Parathyroid adenoma (tissue), 2 donors: ENCODE data around the gene CGREF1.

Source experiments
- H2AFZ ChIP-seq: fragments of 300-600 bp; sonication (generic); one replicate; pipeline ENCODE4 v1.7.0; 2017; ENCODE audit warnings: antibody characterized with exemption, mild to moderate bottlenecking
- H3K27ac ChIP-seq: fragments of 300-600 bp; sonication (generic); one replicate; pipeline ENCODE4 v1.7.0; 2017
- H3K27me3 ChIP-seq: fragments of 300-600 bp; sonication (generic); one replicate; pipeline ENCODE4 v1.7.0; 2017; ENCODE audit warnings: low read length; ENCODE audit not compliant: control insufficient read depth, insufficient read depth
- H3K36me3 ChIP-seq: fragments of 300-600 bp; sonication (generic); one replicate; pipeline ENCODE4 v1.7.0; 2017; ENCODE audit warnings: low read length; ENCODE audit not compliant: control insufficient read depth, insufficient read depth
- H3K4me1 ChIP-seq: fragments of 300-600 bp; sonication (generic); one replicate; pipeline ENCODE4 v1.7.0; 2017; ENCODE audit warnings: control low read depth
- H3K4me2 ChIP-seq: fragments of 300-600 bp; sonication (generic); one replicate; pipeline ENCODE4 v1.7.0; 2017; ENCODE audit warnings: low read length
- H3K4me3 ChIP-seq: fragments of 300-600 bp; sonication (generic); one replicate; pipeline ENCODE4 v1.7.0; 2017; ENCODE audit warnings: low read depth, low read length
- H3K79me2 ChIP-seq: fragments of 300-600 bp; sonication (generic); one replicate; pipeline ENCODE4 v1.7.0; 2017; ENCODE audit warnings: control low read depth
- H3K9ac ChIP-seq: fragments of 300-600 bp; sonication (generic); one replicate; pipeline ENCODE4 v1.7.0; 2017; ENCODE audit warnings: mild to moderate bottlenecking
- H3K9me3 ChIP-seq: fragments of 300-600 bp; sonication (generic); one replicate; pipeline ENCODE4 v1.7.0; 2017; ENCODE audit warnings: low read length; ENCODE audit not compliant: control insufficient read depth
- TF ChIP-seq, protein P1 (sequence below): fragments of 300-600 bp; sonication (generic); IDR thresholded peaks from one replicate; pipeline ENCODE4 v1.7.0; 2017; ENCODE audit warnings: antibody characterized with exemption, mild to moderate bottlenecking
- donor health status: primary hyperparathyroidism.

The CGREF1 gene

GRCh38 chr2:27058210-27058609, 60.7 kb downstream of the CGREF1 start:
- Histone ChIP-seq H3K79me2 (peaks cover 3% of the 10 kb centered on the region), H3K4me1 (no peaks in the 10 kb centered on the region), H3K27me3 (no peaks in the 10 kb centered on the region), H3K9ac (no peak overlapping the region), H3K4me3 (no peak overlapping the region), H3K36me3 (no peaks in the 10 kb centered on the region), H2AFZ (no peak overlapping the region), H3K27ac (no peak overlapping the region), H3K9me3 (no peaks in the 10 kb centered on the region), H3K4me2 (no peak overlapping the region)
- TF ChIP-seq, protein P1, sequence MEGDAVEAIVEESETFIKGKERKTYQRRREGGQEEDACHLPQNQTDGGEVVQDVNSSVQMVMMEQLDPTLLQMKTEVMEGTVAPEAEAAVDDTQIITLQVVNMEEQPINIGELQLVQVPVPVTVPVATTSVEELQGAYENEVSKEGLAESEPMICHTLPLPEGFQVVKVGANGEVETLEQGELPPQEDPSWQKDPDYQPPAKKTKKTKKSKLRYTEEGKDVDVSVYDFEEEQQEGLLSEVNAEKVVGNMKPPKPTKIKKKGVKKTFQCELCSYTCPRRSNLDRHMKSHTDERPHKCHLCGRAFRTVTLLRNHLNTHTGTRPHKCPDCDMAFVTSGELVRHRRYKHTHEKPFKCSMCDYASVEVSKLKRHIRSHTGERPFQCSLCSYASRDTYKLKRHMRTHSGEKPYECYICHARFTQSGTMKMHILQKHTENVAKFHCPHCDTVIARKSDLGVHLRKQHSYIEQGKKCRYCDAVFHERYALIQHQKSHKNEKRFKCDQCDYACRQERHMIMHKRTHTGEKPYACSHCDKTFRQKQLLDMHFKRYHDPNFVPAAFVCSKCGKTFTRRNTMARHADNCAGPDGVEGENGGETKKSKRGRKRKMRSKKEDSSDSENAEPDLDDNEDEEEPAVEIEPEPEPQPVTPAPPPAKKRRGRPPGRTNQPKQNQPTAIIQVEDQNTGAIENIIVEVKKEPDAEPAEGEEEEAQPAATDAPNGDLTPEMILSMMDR = no peak

GRCh38 chr2:27057184-27057583, 61.7 kb downstream of the CGREF1 start:
- Histone ChIP-seq H2AFZ (no peak overlapping the region), H3K4me3 (no peak overlapping the region), H3K4me2 (no peak overlapping the region), H3K79me2 (peaks cover 3% of the 10 kb centered on the region), H3K27me3 (no peaks in the 10 kb centered on the region), H3K27ac (no peak overlapping the region), H3K4me1 (peaks cover 2% of the 10 kb centered on the region), H3K9ac (no peak overlapping the region), H3K36me3 (no peaks in the 10 kb centered on the region), H3K9me3 (no peaks in the 10 kb centered on the region)
- TF ChIP-seq, protein P1 = no peak

- no peak overlapping the region for H2AFZ ChIP-seq
- H3K9ac ChIP-seq = no peak overlapping the region
- H3K79me2 ChIP-seq = no peaks in the 10 kb centered on the region
- H3K4me1 ChIP-seq = peaks cover 2% of the 10 kb centered on the region
- no peak overlapping the region for H3K27ac ChIP-seq
- H3K27me3 ChIP-seq = no peaks in the 10 kb centered on the region
- no peak overlapping the region for H3K4me2 ChIP-seq
- H3K4me3 ChIP-seq = no peak overlapping the region
- no peaks in the 10 kb centered on the region for H3K36me3 ChIP-seq
- no peaks in the 10 kb centered on the region for H3K9me3 ChIP-seq
- TF ChIP-seq, protein P1 = no peak
These were observed 64.2 kb downstream of the CGREF1 start for GRCh38 chr2:27054721-27055120.

GRCh38 chr2:27053776-27054175, 65.2 kb downstream of the CGREF1 start:
- Histone ChIP-seq H3K4me1 (peaks cover 2% of the 10 kb centered on the region), H3K4me2 (no peak overlapping the region), H3K27me3 (no peaks in the 10 kb centered on the region), H3K79me2 (no peaks in the 10 kb centered on the region), H2AFZ (no peak overlapping the region), H3K9me3 (no peaks in the 10 kb centered on the region), H3K4me3 (no peak overlapping the region), H3K27ac (no peak overlapping the region), H3K36me3 (no peaks in the 10 kb centered on the region), H3K9ac (no peak overlapping the region)
- TF ChIP-seq, protein P1 = no peak

- Histone ChIP-seq H3K4me1 (peaks cover 2% of the 10 kb centered on the region), H3K4me2 (no peak overlapping the region), H2AFZ (no peak overlapping the region), H3K9me3 (no peaks in the 10 kb centered on the region), H3K79me2 (no peaks in the 10 kb centered on the region), H3K36me3 (no peaks in the 10 kb centered on the region), H3K27ac (no peak overlapping the region), H3K4me3 (no peak overlapping the region), H3K27me3 (no peaks in the 10 kb centered on the region), H3K9ac (no peak overlapping the region)
- TF ChIP-seq, protein P1 = no peak
These were observed 65.6 kb downstream of the CGREF1 start for GRCh38 chr2:27053321-27053720.
